Glomerular visceral epithelial cell (primary cell): Measurements from ENCODE around the gene ZNF737.
"Not testable (repeated sequence)": the region's sequence is repeated elsewhere in the genome, so short reads cannot be mapped to it uniquely, and the experiment has no call there.

Experiments used
- DNase-seq: peaks from one replicate; pipeline ENCODE4 v3.0.0-alpha.2; 2016; ENCODE audit errors: extremely low spot score

Gene ZNF737

GRCh38 chr19:20565321-20566018 is at the start of gene ZNF737:
Gene ZNF737, minus strand, starts transcription at chr19:20565781. Its CDS starts 141 bp downstream, at chr19:20565640.
- no peak for DNase-seq

DNA sequence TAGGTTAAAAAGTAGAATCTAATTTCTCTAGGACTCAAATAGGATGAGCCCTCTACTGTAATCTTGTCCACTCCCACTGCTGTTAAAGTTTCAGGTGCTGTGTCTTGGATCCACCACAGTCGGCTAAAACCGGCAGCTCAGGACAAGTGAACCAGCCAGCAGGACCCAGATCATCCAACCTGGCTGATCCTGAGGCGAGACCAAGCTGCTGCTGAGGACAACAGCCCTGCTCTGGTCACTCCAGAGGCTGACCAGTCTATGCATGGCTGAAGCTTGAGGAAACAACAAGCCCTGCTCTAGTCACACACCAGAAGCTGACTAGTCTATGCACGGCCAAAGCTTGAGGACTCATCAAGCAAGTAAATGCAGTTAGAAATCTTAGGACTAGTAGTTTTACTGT is 49.4 kb upstream of the ZNF737 start:
- not testable (repeated sequence) for DNase-seq

DNA sequence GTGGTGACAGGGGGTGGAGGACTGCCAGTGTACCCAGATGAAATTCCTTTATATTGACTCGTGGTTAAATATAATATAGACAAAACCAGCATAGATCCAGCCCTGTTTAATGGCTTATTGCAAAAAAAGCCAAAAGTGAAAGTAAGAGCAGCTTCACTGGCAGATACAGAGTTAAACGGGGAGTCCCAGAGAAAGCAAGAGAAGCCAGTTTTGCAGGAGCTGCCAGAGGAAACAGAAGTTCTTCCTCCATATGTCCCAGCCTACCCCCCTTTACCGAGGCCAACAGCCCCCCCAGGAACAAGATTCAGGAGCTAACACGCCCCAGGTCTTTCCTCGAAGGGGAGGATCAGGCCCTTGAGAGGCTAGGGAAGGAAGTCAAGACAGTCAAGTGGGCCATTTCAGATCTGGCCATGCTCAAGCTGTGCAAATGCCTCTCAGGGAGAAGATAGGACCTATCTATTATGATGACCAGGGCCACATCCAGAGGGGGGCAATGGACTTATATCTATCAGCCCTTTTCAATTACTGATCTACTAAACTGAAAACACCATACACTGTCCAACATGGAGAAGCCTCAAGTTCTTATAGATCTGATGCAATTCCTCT is 47.2 kb upstream of the ZNF737 start:
- no peak for DNase-seq

- no peak for DNase-seq
Measured at GRCh38 chr19:20611866-20612265, 46.3 kb upstream of the ZNF737 start.

DNA sequence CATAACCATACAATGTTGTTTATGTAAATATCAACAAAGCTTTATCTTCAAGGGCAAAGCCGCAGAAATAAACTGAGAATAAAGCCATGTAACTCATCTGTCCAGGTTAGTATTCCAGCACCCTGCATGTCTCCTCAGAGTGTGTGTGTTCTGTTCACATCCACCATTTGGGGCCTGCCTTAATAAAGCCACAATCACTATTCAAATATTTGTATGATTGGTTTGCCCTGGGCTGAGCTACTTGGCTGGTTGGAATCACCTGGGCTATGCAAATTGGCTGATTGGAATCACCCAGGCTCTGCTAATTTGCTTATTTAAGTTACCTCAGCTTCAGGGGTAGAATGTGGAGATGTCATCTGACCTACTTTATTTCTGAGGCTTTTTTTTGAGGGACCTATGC is 42.4 kb upstream of the ZNF737 start:
- DNase-seq, result no peak

DNA sequence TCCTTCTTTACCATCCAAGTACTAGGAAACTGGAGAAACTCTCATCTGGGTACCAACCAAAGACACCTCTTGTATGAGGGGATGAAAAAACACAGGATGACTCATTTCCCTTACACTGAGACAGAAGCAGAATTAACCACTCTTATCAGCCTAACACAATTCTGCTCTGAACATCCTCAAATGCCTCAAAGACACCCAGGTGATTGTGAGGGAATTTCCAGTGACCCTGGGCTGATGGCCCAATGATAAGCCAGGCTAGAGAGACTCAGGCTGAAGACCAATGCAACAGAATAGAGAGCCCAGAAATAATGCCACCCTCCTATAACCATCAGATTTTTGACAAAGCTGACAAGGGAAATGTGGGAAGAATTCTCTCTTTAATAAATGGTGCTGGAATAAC is 7.0 kb downstream of the ZNF737 start:
- DNase-seq, result no peak

DNA sequence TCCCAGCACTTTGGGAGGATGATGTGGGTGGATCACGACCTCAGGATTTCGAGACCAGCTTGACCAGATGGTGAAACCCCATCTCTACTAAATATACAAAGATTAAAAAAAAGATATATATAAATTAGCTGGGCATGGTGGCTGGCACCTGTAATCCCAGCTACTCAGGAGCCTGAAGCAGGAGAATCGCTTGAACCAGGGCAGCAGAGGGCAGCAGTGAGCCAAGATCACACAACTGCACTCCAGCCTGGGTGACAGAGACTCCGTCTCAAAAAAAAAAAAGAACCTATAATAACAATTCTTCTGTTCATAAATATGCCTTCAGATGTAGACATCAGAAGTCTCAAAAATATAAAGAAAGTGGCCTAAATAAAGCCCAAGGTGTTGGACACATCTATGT is 7.6 kb downstream of the ZNF737 start:
- no peak for DNase-seq

DNA sequence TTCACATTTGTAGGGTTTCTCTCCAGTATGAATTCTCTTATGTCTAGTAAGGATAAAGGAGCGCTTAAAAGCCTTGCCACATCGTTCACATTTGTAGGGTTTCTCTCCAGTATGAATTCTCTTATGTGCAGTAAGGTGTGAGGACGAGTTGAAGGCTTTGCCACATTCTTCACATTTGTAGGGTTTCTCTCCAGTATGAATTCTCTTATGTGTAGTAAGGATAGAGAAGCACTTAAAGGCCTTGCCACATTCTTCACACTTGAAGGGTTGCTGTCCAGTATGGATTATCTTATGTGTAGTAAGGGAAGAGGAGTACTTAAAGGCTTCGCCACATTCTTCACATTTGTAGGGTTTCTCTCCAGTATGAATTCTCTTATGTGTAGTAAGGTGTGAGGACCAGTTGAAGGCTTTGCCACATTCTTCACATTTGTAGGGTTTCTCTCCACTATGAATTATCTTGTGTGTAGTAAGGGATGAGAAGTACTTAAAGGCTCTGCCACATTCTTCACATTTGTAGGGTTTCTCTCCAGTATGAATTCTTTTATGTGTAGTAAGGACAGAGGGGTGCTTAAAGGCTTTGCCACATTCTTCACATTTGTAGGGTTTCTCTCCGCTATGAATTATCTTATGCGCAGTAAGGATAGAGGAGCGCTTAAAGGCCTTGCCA is 20.8 kb downstream of the ZNF737 start:
- not testable (repeated sequence) for DNase-seq

DNA sequence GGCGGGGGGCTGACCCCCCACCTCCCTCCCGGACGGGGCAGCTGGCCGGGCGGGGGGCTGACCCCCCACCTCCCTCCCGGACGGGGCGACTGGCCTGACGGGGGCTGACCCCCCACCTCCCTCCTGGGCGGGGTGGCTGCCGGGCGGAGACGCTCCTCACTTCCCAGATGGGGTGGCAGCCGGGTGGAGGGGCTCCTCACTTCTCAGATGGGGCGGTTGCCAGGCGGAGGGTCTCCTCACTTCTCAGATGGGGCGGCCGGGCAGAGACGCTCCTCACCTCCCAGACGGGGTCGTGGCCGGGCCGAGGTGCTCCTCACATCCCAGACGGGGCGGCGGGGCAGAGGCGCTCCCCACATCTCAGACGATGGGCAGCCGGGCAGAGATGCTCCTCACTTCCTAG is 35.3 kb downstream of the ZNF737 start:
- DNase-seq, result not testable (repeated sequence)

DNA sequence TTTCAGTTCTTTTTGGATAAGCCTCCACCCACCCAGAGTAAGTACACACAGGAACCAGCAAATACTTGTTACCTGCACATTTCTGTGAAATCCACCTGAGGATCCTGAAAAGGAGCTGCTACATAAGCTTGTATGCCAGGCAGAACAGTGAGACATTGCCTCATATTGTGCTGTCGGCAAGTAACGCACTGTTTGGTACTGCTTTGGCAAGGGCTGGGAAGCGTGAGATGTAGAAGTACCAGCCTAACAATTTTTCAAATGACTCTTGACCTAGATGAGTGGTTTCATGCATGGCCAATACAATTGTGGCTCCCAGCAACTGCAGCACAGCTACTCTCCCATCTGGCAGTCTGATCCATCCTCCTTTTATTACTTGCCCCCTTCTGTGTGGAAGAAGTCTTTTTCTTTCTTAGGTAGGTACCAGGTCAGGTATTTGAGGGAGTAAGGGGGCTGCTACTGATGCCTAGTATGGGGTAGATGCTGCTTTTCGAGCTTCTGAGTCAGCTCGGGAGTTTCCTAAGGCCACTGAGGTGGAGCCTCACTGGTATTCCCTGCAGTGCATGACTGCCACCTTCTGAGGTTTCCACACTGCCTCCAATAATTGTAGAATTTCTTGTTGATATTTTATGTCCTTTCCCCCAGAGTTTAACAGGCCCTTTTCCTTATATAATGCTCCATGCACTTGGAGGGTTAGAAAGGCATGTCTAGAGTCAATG is 52.2 kb downstream of the ZNF737 start:
- no peak for DNase-seq

DNA sequence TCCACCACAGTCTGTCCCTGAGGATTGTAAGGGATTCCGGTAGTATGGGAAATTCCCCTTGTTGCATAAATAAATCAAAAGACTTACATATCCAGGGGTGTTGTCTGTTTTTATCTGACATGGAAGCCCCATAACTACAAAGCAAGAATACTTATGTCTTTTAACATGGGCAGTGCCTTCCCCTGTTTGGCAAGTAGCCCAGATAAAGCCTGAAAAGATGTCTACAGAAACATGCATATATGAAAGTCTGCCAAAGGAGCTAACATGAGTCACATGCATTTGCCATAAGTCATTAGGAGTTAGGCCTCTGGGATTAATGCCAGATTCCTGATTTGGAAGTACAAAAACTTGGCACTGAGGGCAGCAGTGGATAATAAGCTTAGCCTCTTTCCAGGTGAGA is 62.1 kb downstream of the ZNF737 start:
- no peak for DNase-seq
